Astrocyte (in vitro differentiated cells and primary cell): ENCODE measurements around the gene CNPY2. TPM values are rescaled to one million over a fixed set of nuclear protein-coding genes. Genes with fewer than 3 reads are reported as not detected.
"Not testable (repeated sequence)": the region's sequence is repeated elsewhere in the genome, so short reads cannot be mapped to it uniquely, and the experiment has no call there.

Source experiments
- DNase-seq: peaks from one replicate; pipeline ENCODE4 v3.0.0-alpha.2; 2010; ENCODE audit warnings: low read depth
- FAIRE-seq: peaks from 2 replicates; lab custom pipeline; 2011; peaks lifted over from hg19 to GRCh38; lab: Jason Lieb, UNC
- H2AFZ ChIP-seq: 2 replicates; pipeline ENCODE4 v1.6.0; 2012; ENCODE audit warnings: low read depth, low read length, inconsistent platforms
- H3K27ac ChIP-seq: 2 replicates; pipeline ENCODE4 v1.5.1; 2011; ENCODE audit warnings: low read depth, low read length, inconsistent platforms
- H3K27me3 ChIP-seq: 2 replicates; pipeline ENCODE4 v1.6.0; 2011; ENCODE audit warnings: low read length, inconsistent platforms; ENCODE audit not compliant: insufficient read depth
- H3K36me3 ChIP-seq: 2 replicates; pipeline ENCODE4 v1.5.1; 2011; ENCODE audit warnings: low read length, inconsistent platforms; ENCODE audit not compliant: insufficient read depth
- H3K4me1 ChIP-seq: 2 replicates; pipeline ENCODE4 v1.5.1; 2011; ENCODE audit warnings: low read length, inconsistent platforms; ENCODE audit not compliant: insufficient read depth
- H3K4me2 ChIP-seq: 2 replicates; pipeline ENCODE4 v1.6.0; 2012; ENCODE audit warnings: low read length, inconsistent platforms
- H3K4me3 ChIP-seq: 2 replicates; pipeline ENCODE4 v1.5.1; 2011; ENCODE audit warnings: low read depth, mild to moderate bottlenecking, low read length, inconsistent platforms; ENCODE audit not compliant: insufficient read depth
- H3K79me2 ChIP-seq: 2 replicates; pipeline ENCODE4 v1.6.0; 2012; ENCODE audit warnings: mild to moderate bottlenecking, low read length, inconsistent platforms; ENCODE audit not compliant: insufficient read depth
- H3K9ac ChIP-seq: 2 replicates; pipeline ENCODE4 v1.6.0; 2012; ENCODE audit warnings: mild to moderate bottlenecking, low read length, inconsistent platforms
- H3K9me3 ChIP-seq: 2 replicates; pipeline ENCODE4 v1.5.1; 2012; ENCODE audit warnings: low read depth, mild to moderate bottlenecking, low read length, inconsistent platforms; ENCODE audit not compliant: insufficient read depth
- H4K20me1 ChIP-seq: 2 replicates; pipeline ENCODE4 v1.6.0; 2012; ENCODE audit warnings: low read length, inconsistent platforms; ENCODE audit not compliant: insufficient read depth
- H3K27ac Mint-ChIP-seq: one replicate; pipeline ENCODE4 v1.8.0; 2021; ENCODE audit warnings: mild to moderate bottlenecking, mixed read lengths; ENCODE audit not compliant: unreplicated experiment
- H3K27me3 Mint-ChIP-seq: one replicate; pipeline ENCODE4 v1.8.0; 2021; ENCODE audit warnings: low read depth, mixed read lengths; ENCODE audit not compliant: unreplicated experiment
- H3K36me3 Mint-ChIP-seq: one replicate; pipeline ENCODE4 v1.8.0; 2021; ENCODE audit warnings: low read depth, mixed read lengths; ENCODE audit not compliant: unreplicated experiment
- H3K4me1 Mint-ChIP-seq: one replicate; pipeline ENCODE4 v1.8.0; 2021; ENCODE audit warnings: low read depth, mixed read lengths; ENCODE audit not compliant: unreplicated experiment
- H3K4me3 Mint-ChIP-seq: one replicate; pipeline ENCODE4 v1.8.0; 2021; ENCODE audit warnings: mild to moderate bottlenecking, moderate library complexity, mixed read lengths; ENCODE audit not compliant: unreplicated experiment
- H3K9me3 Mint-ChIP-seq: one replicate; pipeline ENCODE4 v1.8.0; 2021; ENCODE audit warnings: mild to moderate bottlenecking, mixed read lengths; ENCODE audit not compliant: unreplicated experiment
- EZH2 ChIP-seq: IDR thresholded peaks from 2 replicates; pipeline ENCODE4 v1.6.1; 2012; ENCODE audit warnings: mild to moderate bottlenecking, low read length, inconsistent platforms; ENCODE audit not compliant: insufficient read depth
- total RNA-seq: library from RNA; stranded (reverse); gene quantifications from 2 replicates; pipeline ENCODE4 v1.2.1, GENCODE V29; 2021
- TF ChIP-seq, protein P1 (sequence below): IDR thresholded peaks from 2 replicates; pipeline ENCODE4 v1.5.1; 2011; ENCODE audit warnings: low read depth, mild to moderate bottlenecking, inconsistent platforms, low read length, moderate library complexity; ENCODE audit not compliant: insufficient read depth

CNPY2 gene
- total RNA-seq, 1 donor from 2014 or later, result 187 TPM

DNA sequence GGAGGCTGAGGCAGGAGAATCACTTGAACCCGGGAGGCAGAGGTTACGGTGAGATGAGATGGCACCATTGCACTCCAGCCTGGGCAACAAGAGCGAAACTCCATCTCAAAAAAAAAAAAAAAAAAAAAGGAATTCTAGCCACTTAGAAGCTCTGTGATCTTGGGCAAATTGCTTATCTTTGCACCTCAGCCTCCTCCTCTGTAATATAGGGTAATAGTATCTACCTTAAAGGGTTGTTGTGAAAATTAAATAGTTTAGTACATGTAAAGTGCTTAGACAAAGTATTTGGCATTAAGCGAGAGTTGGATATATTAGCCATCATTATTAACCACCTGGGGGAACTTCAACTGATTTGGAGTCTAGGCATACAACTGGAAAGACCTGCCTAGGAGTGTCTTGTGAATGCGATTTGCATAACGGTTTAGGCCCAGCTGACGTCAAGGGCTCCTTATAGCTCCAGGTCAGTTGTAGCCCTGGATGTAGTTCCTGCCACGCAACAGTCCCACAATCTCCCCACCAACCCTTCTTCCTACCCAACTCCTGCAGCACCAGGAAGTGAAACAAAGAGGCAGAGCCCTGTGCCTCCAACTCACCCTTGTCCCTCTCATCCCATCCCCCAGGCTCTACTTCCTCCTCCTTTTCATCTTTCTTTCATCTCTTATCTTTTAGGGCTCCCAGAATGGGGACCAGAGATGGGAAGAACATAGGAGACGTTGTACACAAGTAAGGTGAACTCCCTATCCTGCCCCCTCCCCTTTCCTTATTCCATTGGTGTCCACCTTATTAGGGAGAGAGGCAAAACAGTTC lies 20.8 kb upstream of the CNPY2 start:
- Histone ChIP-seq H3K9ac (no peak overlapping the region), H3K79me2 (no peaks in the 10 kb centered on the region), H3K27me3 (no peaks in the 10 kb centered on the region), H3K9me3 (no peaks in the 10 kb centered on the region), H3K4me3 (no peak overlapping the region), H3K36me3 (no peaks in the 10 kb centered on the region), H4K20me1 (no peaks in the 10 kb centered on the region), H3K4me1 (peaks cover 21% of the 10 kb centered on the region), H3K4me2 (no peak overlapping the region), H2AFZ (no peak overlapping the region), H3K27ac (no peak overlapping the region)
- peak overlapping the region; percentile 66 for H3K27ac Mint-ChIP-seq
- H3K27me3 Mint-ChIP-seq, result no peaks in the 10 kb centered on the region
- FAIRE-seq (no peak), DNase-seq (no peak)
- TF ChIP-seq, protein P1, sequence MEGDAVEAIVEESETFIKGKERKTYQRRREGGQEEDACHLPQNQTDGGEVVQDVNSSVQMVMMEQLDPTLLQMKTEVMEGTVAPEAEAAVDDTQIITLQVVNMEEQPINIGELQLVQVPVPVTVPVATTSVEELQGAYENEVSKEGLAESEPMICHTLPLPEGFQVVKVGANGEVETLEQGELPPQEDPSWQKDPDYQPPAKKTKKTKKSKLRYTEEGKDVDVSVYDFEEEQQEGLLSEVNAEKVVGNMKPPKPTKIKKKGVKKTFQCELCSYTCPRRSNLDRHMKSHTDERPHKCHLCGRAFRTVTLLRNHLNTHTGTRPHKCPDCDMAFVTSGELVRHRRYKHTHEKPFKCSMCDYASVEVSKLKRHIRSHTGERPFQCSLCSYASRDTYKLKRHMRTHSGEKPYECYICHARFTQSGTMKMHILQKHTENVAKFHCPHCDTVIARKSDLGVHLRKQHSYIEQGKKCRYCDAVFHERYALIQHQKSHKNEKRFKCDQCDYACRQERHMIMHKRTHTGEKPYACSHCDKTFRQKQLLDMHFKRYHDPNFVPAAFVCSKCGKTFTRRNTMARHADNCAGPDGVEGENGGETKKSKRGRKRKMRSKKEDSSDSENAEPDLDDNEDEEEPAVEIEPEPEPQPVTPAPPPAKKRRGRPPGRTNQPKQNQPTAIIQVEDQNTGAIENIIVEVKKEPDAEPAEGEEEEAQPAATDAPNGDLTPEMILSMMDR, result no peak
- peaks cover 8% of the 10 kb centered on the region for H3K36me3 Mint-ChIP-seq
- H3K9me3 Mint-ChIP-seq, result no peaks in the 10 kb centered on the region
- H3K4me1 Mint-ChIP-seq, result peaks cover 10% of the 10 kb centered on the region
- H3K4me3 Mint-ChIP-seq, result no peak overlapping the region

DNA sequence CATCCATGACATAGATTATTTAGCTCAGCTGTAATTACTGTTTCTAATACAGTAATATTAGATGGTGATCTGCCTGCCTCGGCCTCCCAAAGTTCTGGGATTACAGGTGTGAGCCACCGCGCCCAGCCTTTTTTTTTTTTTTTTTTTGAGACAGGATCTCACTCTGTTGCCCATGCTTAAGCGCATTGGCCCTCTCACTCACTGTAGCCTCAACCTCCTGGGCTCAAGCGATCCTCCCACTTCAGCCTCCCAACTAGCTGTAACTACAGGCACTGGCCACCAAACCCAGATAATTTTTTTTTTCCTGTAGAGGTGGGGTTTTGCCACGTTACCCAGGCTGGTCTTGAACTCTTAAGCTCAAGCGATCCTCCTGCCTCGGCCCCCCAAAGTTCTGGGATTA lies 19.7 kb upstream of the CNPY2 start:
- not testable (repeated sequence) for H3K9me3 Mint-ChIP-seq, H3K79me2 ChIP-seq, H2AFZ ChIP-seq, H3K27ac ChIP-seq, H3K9me3 ChIP-seq, FAIRE-seq, H3K27me3 Mint-ChIP-seq, H3K9ac ChIP-seq, H3K4me3 ChIP-seq, H3K4me3 Mint-ChIP-seq, H3K4me2 ChIP-seq, H3K27ac Mint-ChIP-seq, H3K36me3 ChIP-seq, H4K20me1 ChIP-seq, H3K27me3 ChIP-seq, DNase-seq, H3K36me3 Mint-ChIP-seq
- H3K4me1 ChIP-seq, result peaks cover 21% of the 10 kb centered on the region
- peaks cover 10% of the 10 kb centered on the region for H3K4me1 Mint-ChIP-seq

DNA sequence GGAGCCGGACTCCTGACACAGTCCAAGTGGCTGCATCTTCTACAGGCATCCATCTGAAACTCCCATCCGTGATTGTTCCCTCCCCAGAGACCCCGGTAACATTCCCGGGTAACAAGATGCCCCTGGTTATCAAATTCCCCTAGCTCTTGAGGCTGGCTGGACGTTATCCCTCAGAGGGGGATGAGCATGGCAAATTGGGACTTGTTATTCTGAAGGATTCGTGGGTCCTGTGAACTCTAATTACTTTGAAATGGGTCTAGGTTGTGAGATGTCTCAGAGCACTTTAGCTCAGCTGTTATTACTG lies 18.7 kb upstream of the CNPY2 start:
- Mint-ChIP-seq H3K4me1 (peaks cover 10% of the 10 kb centered on the region), H3K36me3 (peaks cover 3% of the 10 kb centered on the region), H3K27me3 (no peaks in the 10 kb centered on the region), H3K9me3 (no peaks in the 10 kb centered on the region), H3K27ac (peak overlapping the region; percentile 99), H3K4me3 (peak overlapping the region; percentile 92)
- Histone ChIP-seq H3K27me3 (no peaks in the 10 kb centered on the region), H2AFZ (peak overlapping the region; percentile 73), H3K27ac (peak overlapping the region; percentile 95), H3K4me3 (peak overlapping the region; percentile 68), H3K4me2 (peak overlapping the region; percentile 89), H3K9me3 (no peaks in the 10 kb centered on the region), H3K79me2 (no peaks in the 10 kb centered on the region), H3K36me3 (no peaks in the 10 kb centered on the region), H3K9ac (peak overlapping the region; percentile 87), H3K4me1 (peaks cover 21% of the 10 kb centered on the region), H4K20me1 (no peaks in the 10 kb centered on the region)
- FAIRE-seq, result no peak
- TF ChIP-seq, protein P1, result no peak
- no peak for TF ChIP-seq EZH2
- no peak for DNase-seq
